DOHH2 (cell line): ENCODE data around the gene THEMIS2.

Source experiments
- H3F3A ChIP-seq: fragments of 200-600 bp; sonication (generic), shearing (Covaris generic); 2 replicates; pipeline ENCODE4 v1.6.0; 2016; ENCODE audit warnings: antibody characterized with exemption, mild to moderate bottlenecking; ENCODE audit not compliant: control insufficient read depth, insufficient read depth
- H3K27ac ChIP-seq: fragments of 200-600 bp; sonication (generic); 2 replicates; pipeline ENCODE4 v1.5.1; 2014; ENCODE audit warnings: low read depth, mild to moderate bottlenecking, low read length, moderate library complexity
- H3K27me3 ChIP-seq: fragments of 200-600 bp; sonication (generic); 2 replicates; pipeline ENCODE4 v1.6.1; 2014; ENCODE audit warnings: mild to moderate bottlenecking, low read length, mixed read lengths; ENCODE audit not compliant: control insufficient read depth
- H3K36me3 ChIP-seq: fragments of 200-600 bp; sonication (generic); 2 replicates; pipeline ENCODE4 v1.6.1; 2014; ENCODE audit warnings: mild to moderate bottlenecking, low read length, moderate library complexity, mixed read lengths; ENCODE audit not compliant: control insufficient read depth
- H3K4me1 ChIP-seq: fragments of 200-600 bp; sonication (generic); 2 replicates; pipeline ENCODE4 v1.6.1; 2014; ENCODE audit warnings: mild to moderate bottlenecking, low read length, mixed read lengths; ENCODE audit not compliant: control insufficient read depth
- H3K4me2 ChIP-seq: fragments of 200-600 bp; sonication (generic); 2 replicates; pipeline ENCODE4 v1.6.0; 2014; ENCODE audit warnings: mild to moderate bottlenecking, low read length, moderate library complexity
- H3K4me3 ChIP-seq: fragments of 200-600 bp; sonication (generic); 2 replicates; pipeline ENCODE4 v1.5.1; 2014; ENCODE audit warnings: mild to moderate bottlenecking, low read length, mixed read lengths
- H3K79me2 ChIP-seq: fragments of 200-600 bp; sonication (generic); 2 replicates; pipeline ENCODE4 v1.6.1; 2014; ENCODE audit warnings: mild to moderate bottlenecking, low read length, mixed read lengths; ENCODE audit not compliant: control insufficient read depth
- H3K9me2 ChIP-seq: fragments of 200-600 bp; sonication (generic); replicated peaks from 2 replicates; pipeline ENCODE4 v1.6.1; 2014; ENCODE audit warnings: mild to moderate bottlenecking, low read length, mixed read lengths; ENCODE audit not compliant: control insufficient read depth
- H3K9me3 ChIP-seq: fragments of 200-600 bp; sonication (generic); 2 replicates; pipeline ENCODE4 v1.6.1; 2014; ENCODE audit warnings: antibody characterized with exemption, low read length, mixed read lengths; ENCODE audit not compliant: control insufficient read depth, insufficient read depth
- H4K20me1 ChIP-seq: fragments of 200-600 bp; sonication (generic); 2 replicates; pipeline ENCODE4 v1.6.0; 2014; ENCODE audit warnings: low read depth, mild to moderate bottlenecking, antibody characterized with exemption, low read length, moderate library complexity; ENCODE audit not compliant: control insufficient read depth, insufficient read depth
- CTCF ChIP-seq: fragments of 200-600 bp; sonication (generic); IDR thresholded peaks from one replicate; pipeline ENCODE4 v1.5.1; 2014; ENCODE audit warnings: antibody characterized with exemption, mild to moderate bottlenecking, low read depth, low read length; ENCODE audit not compliant: poor library complexity, severe bottlenecking
- EZH2phosphoT487 ChIP-seq: fragments of 200-600 bp; sonication (generic); IDR thresholded peaks from 2 replicates; pipeline ENCODE4 v1.6.1; 2017; ENCODE audit warnings: borderline replicate concordance, mild to moderate bottlenecking, antibody characterized with exemption, low read length, moderate library complexity, mixed read lengths

THEMIS2 gene

GRCh38 chr1:27887215-27888021 lies 15.1 kb downstream of the THEMIS2 start:
- Histone ChIP-seq H3K4me3 (no peak overlapping the region), H3K27ac (peak overlapping the region; percentile 14; the same call in 1 of the 2 replicates), H4K20me1 (no peaks in the 10 kb centered on the region; the same call in 1 of the 2 replicates), H3K79me2 (peaks cover 8% of the 10 kb centered on the region), H3K9me3 (no peaks in the 10 kb centered on the region), H3K9me2 (no peaks in the 10 kb centered on the region), H3K4me2 (peak overlapping the region; percentile 39), H3K4me1 (peaks cover 82% of the 10 kb centered on the region), H3K36me3 (peaks cover 61% of the 10 kb centered on the region), H3K27me3 (no peaks in the 10 kb centered on the region), H3F3A (peaks cover 27% of the 10 kb centered on the region)
- TF ChIP-seq CTCF (no peak), EZH2phosphoT487 (no peak)

- H4K20me1 ChIP-seq = no peaks in the 10 kb centered on the region
- peaks cover 8% of the 10 kb centered on the region for H3K79me2 ChIP-seq
- H3K36me3 ChIP-seq = peaks cover 75% of the 10 kb centered on the region
- H3K27ac ChIP-seq = peak overlapping the region; percentile 93
- H3K4me3 ChIP-seq = peak overlapping the region; percentile 19
- TF ChIP-seq EZH2phosphoT487 (no peak), CTCF (no peak)
- H3K27me3 ChIP-seq = no peaks in the 10 kb centered on the region
- H3K4me1 ChIP-seq = peaks cover 92% of the 10 kb centered on the region
- peak overlapping the region; percentile 73 for H3K4me2 ChIP-seq
- H3K9me3 ChIP-seq = no peaks in the 10 kb centered on the region
- peaks cover 38% of the 10 kb centered on the region for H3F3A ChIP-seq
- no peaks in the 10 kb centered on the region for H3K9me2 ChIP-seq
These were observed 17.2 kb downstream of the THEMIS2 start for GRCh38 chr1:27889506-27889905.

GRCh38 chr1:27891196-27891889 lies 19.0 kb downstream of the THEMIS2 start:
- Histone ChIP-seq H3K4me2 (peak overlapping the region; percentile 73), H3K4me3 (peak overlapping the region; percentile 64), H3K79me2 (peaks cover 11% of the 10 kb centered on the region), H3K27me3 (no peaks in the 10 kb centered on the region), H3K9me2 (no peaks in the 10 kb centered on the region), H3F3A (peaks cover 42% of the 10 kb centered on the region), H3K9me3 (no peaks in the 10 kb centered on the region), H3K4me1 (peaks cover 80% of the 10 kb centered on the region), H3K27ac (peak overlapping the region; percentile 93), H3K36me3 (peaks cover 80% of the 10 kb centered on the region), H4K20me1 (no peaks in the 10 kb centered on the region)
- TF ChIP-seq EZH2phosphoT487 (no peak), CTCF (peak; percentile 49)
